Measurements from ENCODE around the gene MTHFSD. TPM values are rescaled to one million over a fixed set of nuclear protein-coding genes. Genes with fewer than 3 reads are reported as not detected.

The MTHFSD gene
- total and polyA plus RNA-seq, 4 donors, result 9.4 to 28.5 (median 16.6) TPM

DNA sequence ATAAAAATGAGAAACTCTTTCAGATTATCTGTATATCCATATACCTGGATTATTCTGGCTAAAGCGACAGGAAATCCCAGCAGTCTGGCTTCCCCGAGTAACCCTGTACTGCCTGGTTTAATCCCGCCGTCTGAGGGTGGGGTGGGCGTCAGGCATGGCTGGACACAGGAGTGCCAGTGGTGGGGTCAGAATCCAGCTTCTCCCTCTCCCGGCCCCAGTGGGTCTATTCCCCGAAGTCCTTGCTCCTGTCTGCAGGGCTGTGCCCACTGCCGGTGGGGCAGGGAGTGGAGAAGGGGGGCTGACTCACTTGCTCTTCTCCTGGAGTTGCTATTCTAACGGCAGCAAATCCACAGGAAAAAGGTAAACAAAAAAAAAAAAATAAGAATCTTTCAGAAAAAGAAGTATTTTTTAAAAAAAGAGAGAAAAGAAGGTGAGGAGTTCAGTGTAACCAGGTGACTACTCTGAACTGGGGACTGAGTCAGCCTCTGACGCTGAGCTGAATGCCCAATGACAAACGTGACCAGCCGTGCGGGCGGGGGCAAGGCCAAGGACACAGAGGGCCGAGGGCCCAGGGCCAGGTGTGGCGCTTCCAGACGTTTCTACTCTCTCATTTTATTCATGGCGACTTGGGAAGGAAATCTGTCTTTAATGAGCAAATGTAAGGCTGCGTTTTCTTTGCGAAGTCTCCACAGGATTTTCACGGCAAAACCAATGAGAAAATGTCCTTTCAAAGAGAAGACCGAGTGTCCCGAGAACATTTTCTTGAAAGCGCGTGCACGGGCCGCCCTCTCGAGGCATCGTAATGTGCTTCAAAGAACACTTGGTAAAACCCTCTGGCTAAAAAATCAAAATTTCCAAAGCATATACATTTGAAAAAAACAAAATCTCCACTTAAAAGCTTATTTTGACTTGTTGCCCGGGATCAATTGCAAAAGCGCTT lies 24.5 kb downstream of the MTHFSD start:
- Histone ChIP-seq H3K9me3 (ENCODE audit: control insufficient read depth in 4 of 4, insufficient read depth in 3 of 4, low read length in 3 of 4) (no peaks in the 10 kb centered on the region), H3K9ac (ENCODE audit: insufficient read depth in 1 of 2, low read length in 2 of 2) (peak overlapping the region in 1 of 2 donors; percentile 42), H3K4me1 (ENCODE audit: control insufficient read depth in 5 of 5, insufficient read depth in 5 of 5, low read length in 5 of 5) (peaks cover 0 to 17% (median 8%) of the 10 kb centered on the region in 5 donors), H3K27ac (ENCODE audit: low read depth in 1 of 2, low read length in 1 of 2) (no peak overlapping the region), H3K36me3 (ENCODE audit: control insufficient read depth in 4 of 4, insufficient read depth in 4 of 4, low read length in 4 of 4) (peaks cover 0 to 12% (median 0%) of the 10 kb centered on the region in 4 donors), H3K4me3 (no peak overlapping the region), H3K27me3 (ENCODE audit: control insufficient read depth in 3 of 3, insufficient read depth in 3 of 3, low read length in 2 of 3) (no peaks in the 10 kb centered on the region)
- ATAC-seq (ENCODE audit: insufficient read depth, low FRiP score) (no peak), DNase-seq (no peak)
- 86 to 91% methylated on average over 31 of the region's 31 CpGs for WGBS, 2 donors
- TF ChIP-seq, protein P1, sequence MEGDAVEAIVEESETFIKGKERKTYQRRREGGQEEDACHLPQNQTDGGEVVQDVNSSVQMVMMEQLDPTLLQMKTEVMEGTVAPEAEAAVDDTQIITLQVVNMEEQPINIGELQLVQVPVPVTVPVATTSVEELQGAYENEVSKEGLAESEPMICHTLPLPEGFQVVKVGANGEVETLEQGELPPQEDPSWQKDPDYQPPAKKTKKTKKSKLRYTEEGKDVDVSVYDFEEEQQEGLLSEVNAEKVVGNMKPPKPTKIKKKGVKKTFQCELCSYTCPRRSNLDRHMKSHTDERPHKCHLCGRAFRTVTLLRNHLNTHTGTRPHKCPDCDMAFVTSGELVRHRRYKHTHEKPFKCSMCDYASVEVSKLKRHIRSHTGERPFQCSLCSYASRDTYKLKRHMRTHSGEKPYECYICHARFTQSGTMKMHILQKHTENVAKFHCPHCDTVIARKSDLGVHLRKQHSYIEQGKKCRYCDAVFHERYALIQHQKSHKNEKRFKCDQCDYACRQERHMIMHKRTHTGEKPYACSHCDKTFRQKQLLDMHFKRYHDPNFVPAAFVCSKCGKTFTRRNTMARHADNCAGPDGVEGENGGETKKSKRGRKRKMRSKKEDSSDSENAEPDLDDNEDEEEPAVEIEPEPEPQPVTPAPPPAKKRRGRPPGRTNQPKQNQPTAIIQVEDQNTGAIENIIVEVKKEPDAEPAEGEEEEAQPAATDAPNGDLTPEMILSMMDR (IDR thresholded peaks at IDR 0.05; ENCODE audit: control extremely low read depth, extremely low read depth), result no peak

DNA sequence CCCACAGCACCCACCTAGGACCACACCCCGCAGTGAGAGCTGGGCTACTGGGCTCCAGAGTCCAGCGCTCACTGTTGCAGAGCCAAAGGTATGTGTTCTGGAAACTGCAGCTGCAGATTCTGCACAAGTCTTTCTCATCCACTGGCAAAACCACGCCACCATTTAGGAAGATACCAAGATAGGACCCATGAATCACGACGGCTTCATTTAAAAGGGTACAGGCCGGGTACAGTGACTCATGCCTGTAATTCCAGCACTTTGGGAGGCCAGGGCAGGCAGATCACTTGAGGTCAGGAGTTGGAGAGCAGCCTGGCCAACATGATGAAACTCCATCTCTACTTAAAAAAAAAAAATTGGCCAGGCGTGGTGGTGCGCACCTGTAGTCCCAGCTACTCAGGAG lies 25.9 kb downstream of the MTHFSD start:
- Histone ChIP-seq H3K9me3 (ENCODE audit: control insufficient read depth in 4 of 4, insufficient read depth in 3 of 4, low read length in 3 of 4) (no peaks in the 10 kb centered on the region), H3K27ac (ENCODE audit: low read depth in 1 of 2, low read length in 1 of 2) (no peak overlapping the region), H3K9ac (ENCODE audit: insufficient read depth in 1 of 2, low read length in 2 of 2) (no peak overlapping the region), H3K27me3 (ENCODE audit: control insufficient read depth in 3 of 3, insufficient read depth in 3 of 3, low read length in 2 of 3) (no peaks in the 10 kb centered on the region), H3K4me3 (no peak overlapping the region), H3K36me3 (ENCODE audit: control insufficient read depth in 4 of 4, insufficient read depth in 4 of 4, low read length in 4 of 4) (peaks cover 0 to 12% (median 0%) of the 10 kb centered on the region in 4 donors), H3K4me1 (ENCODE audit: control insufficient read depth in 5 of 5, insufficient read depth in 5 of 5, low read length in 5 of 5) (peaks cover 0 to 17% (median 8%) of the 10 kb centered on the region in 5 donors)
- WGBS, 2 donors, result 83 to 94% methylated on average over 8 of the region's 8 CpGs
- DNase-seq (no peak), ATAC-seq (ENCODE audit: insufficient read depth, low FRiP score) (no peak)
- TF ChIP-seq, protein P1 (IDR thresholded peaks at IDR 0.05; ENCODE audit: control extremely low read depth, extremely low read depth), result no peak

DNA sequence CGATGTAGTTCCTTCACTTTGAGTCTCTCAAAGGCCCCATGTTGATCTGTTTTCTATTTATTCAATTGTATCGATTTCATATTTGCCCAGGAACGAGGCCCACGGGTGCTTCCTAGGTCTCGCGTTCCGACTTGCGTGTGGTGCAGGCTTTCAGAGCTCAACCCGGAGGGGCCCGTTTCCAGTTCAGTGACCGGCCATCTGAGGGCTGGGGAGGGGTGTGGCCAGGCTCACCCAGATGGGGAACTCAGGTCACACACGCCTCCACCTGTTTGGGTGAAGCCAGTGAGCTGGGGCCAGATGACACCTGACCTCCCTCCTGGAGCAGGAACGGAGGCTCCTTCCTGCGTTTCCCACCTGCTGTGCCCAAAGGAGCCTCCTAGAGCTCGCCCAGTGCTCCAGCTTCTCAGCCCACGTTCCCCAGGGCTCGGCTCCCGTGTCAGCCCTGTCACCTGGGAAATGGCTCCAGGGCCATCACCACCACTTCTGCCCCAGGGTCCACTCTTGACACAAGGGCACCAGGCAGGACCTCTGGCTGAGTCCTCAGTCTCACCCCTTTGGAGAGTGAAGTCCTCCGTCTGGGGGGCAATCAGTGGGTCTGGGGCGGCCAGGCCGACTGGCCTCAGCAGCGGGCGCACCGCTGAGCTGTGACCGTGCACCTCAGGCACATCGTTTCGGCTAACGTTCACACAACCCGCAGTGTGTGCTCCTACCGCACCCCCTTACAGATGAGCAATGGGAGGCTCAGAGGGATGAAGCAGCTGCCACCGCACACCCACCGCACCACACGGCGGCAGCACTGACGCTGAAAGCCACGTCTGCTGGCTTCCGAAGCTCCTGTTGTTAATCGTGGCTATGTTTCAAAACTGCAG lies 26.7 kb downstream of the MTHFSD start:
- no peak overlapping the region for H3K9ac ChIP-seq (ENCODE audit: insufficient read depth in 1 of 2, low read length in 2 of 2)
- H3K36me3 ChIP-seq (ENCODE audit: control insufficient read depth in 4 of 4, insufficient read depth in 4 of 4, low read length in 4 of 4), result peaks cover 0 to 7% (median 0%) of the 10 kb centered on the region in 4 donors
- WGBS, 2 donors, result 93 to 96% methylated on average over 38 of the region's 38 CpGs
- peaks cover 0 to 17% (median 8%) of the 10 kb centered on the region in 5 donors for H3K4me1 ChIP-seq (ENCODE audit: control insufficient read depth in 5 of 5, insufficient read depth in 5 of 5, low read length in 5 of 5)
- DNase-seq (no peak), ATAC-seq (ENCODE audit: insufficient read depth, low FRiP score) (no peak)
- H3K27ac ChIP-seq (ENCODE audit: low read depth in 1 of 2, low read length in 1 of 2), result no peak overlapping the region
- H3K4me3 ChIP-seq, result no peak overlapping the region
- TF ChIP-seq, protein P1 (IDR thresholded peaks at IDR 0.05; ENCODE audit: control extremely low read depth, extremely low read depth), result no peak
- H3K9me3 ChIP-seq (ENCODE audit: control insufficient read depth in 4 of 4, insufficient read depth in 3 of 4, low read length in 3 of 4), result no peaks in the 10 kb centered on the region
- no peaks in the 10 kb centered on the region for H3K27me3 ChIP-seq (ENCODE audit: control insufficient read depth in 3 of 3, insufficient read depth in 3 of 3, low read length in 2 of 3)
